ENCODE data around the gene WBP1.
"Not testable (repeated sequence)": the region's sequence is repeated elsewhere in the genome, so short reads cannot be mapped to it uniquely, and the experiment has no call there.

Gene WBP1

GRCh38 chr2:74458132-74458937 lies at the start of gene WBP1:
WBP1 (plus strand) TSS chr2:74458438; CDS start chr2:74458603, 165 bp downstream.
- peak; percentile 87 to 91 for ATAC-seq

GRCh38 chr2:74413001-74413698 lies 45.1 kb upstream of the WBP1 start:
- ATAC-seq: no peak

DNA sequence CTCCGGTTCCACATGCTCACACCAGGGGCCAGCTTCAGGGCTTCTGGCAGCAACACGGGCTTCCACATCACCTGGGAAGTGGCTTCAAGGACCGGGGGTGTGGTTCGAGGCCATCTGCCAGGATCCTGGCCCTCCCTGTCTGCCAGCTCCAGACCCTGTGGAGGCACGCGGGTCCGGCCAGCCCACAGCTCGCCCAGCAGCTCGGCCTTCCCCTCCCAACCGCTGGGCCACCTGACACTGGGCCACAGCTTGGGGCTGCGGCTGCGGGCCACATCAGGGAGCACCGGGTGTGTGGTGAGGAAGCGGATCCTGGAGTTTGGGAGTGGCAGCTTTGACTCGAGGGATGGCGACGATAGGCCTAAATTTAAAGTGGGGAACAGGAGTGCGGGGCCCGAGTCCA lies 43.8 kb upstream of the WBP1 start:
- no peak for ATAC-seq

- peak; percentile 40 to 44 for ATAC-seq
Measured at GRCh38 chr2:74414881-74415761, 43.1 kb upstream of the WBP1 start.

DNA sequence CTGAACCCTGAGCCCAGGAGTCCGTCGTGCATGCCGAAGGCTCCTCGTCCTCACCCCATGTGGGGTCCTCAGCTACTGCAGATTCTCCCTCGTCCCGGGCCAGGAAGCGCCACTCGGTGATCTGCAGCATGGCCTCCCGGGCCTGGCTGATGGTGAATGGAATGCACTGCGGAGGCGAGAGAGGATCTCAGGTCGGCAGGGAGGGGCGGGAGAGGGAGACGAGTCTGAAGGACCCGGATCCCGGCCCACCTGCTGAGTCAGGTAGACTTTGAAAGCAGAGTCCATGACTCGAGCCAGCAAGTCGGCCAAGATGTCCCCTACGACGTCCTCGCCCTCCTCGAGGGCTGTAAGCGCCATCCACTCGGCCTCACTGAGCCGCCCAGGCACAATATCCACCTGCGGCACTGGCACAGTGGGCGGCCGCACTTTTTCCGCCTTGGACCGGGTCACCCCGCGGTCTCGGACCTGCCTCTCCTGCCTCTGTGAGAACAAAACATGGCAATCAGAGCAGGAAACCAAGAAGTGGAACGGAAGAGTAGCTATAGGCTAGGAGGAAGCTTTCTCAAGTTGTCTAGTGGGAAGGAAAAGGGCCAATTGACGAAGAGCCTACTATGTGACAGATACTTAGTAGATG lies 42.4 kb upstream of the WBP1 start:
- ATAC-seq: no peak

DNA sequence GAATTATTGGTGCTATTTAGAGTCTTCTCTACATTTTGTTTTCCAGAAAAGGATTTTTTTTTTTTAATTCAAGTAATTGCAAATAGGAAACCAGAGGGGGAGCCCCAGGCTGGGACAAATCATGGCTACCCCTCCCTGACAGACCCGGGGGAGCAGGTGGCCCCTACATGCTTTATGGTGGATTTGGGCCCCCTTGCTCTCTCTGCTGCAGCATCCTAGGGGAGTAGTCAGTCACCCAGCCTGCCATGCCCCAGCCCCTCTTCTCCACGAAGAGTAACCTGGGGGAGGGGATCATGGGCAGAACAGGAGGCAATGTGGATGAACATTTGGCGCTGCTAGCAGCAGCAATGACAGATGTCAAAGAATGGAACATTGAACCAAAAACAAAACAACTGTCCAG lies 41.5 kb upstream of the WBP1 start:
- no peak for ATAC-seq

DNA sequence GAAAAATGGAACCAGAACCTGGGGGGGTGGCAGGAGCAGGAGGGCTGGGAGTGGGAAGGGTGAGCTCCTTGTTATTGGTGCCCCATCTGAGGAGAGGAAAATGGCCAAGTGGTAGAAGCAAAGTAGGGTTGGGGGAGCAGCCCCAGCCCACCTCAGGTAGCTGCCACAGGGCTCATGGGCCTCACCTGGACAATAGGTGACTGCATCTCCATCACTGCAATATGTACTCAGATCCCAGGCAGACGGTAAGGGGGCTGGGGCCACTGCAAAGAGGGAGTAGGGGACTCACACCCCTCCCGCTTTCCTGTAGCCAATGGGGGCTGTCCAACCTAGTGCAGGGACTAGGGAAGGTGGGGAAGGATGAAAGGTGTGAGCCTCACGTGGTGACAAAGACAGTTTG lies 41.0 kb upstream of the WBP1 start:
- no peak for ATAC-seq

GRCh38 chr2:74417763-74418162 lies 40.5 kb upstream of the WBP1 start:
- no peak for ATAC-seq

GRCh38 chr2:74418312-74418711 lies 39.9 kb upstream of the WBP1 start:
- no peak for ATAC-seq

DNA sequence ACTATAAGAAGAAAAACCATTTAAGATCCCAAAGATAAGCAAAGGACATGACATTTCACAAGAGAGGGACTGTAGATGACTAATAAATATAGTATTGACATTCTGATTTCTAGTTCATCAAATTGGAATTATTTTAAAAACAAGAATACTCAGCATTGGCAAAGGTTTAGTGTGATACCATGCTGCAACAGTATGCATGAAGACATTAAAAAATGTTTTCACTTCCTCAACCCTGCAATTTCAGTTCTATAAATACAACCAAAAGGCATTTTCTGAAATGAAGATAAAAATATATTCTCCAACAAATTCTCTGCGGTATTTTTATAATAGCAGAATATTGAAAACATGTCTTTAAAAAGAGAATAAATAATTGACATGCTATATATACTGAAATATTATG lies 38.9 kb upstream of the WBP1 start:
- ATAC-seq: no peak

DNA sequence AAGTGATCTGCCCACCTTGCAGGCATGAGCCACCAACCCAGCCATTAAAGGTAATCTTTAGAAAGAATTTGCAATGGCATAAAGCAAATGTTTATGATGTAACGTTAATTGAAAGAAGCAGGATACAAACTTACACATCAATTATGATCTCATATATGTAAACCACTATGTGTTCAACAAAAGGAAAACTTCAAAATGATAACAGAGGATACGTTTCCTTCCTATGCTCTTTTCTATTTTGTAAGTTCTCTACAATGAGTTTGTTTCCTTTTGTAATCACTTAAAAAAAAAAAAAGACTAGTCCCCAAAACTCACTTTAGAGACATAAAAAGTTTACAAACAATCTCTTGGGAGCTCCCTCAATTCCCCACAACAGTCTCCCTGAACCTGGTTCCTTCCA lies 38.2 kb upstream of the WBP1 start:
- ATAC-seq: no peak

GRCh38 chr2:74420443-74421103 lies 37.7 kb upstream of the WBP1 start:
- ATAC-seq: not testable (repeated sequence)

DNA sequence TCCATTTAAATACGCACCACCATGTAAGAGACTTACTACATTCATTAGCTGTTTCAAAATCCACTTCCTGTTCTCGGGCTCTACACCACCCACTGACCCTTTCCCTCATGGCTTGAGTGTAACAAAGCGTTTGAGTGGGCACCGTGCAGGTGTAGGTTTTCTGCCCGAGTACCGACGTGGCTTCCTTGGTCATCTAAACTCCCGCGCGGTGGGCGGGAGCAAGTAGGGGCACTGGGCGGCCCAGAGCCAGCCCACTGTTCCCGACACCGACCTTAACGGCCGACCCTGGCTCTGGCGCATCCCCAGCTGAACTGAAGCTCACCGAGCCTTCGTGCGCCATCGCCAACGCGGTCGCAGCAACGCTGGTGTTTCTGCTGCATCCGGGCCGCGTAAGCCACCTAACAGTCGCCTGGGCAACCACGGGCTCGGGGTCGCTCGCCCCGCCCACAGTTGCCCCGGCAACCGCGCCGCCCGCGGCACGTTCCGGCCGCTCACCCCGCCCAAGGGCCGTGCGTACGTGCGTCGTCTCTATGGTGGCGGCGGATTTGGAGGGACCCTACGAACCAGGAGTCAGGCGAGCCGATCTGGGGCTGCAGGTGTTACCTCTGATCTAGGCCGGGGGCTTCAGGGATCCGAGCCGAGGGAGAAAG lies 36.9 kb upstream of the WBP1 start, which contains the start of the genes C2orf81 and WDR54:
C2orf81 (minus strand) TSS at position 399 of the 650 bp plus-strand sequence; CDS start at position 340, 59 bp downstream.
WDR54 (plus strand) TSS at position 510 of the 650 bp plus-strand sequence. CDS start 424 bp downstream, outside the sequence.
- ATAC-seq: peak; percentile 97

- no peak for ATAC-seq
Measured at GRCh38 chr2:74423231-74424095, 34.8 kb upstream of the WBP1 start.

- ATAC-seq: no peak
Measured at GRCh38 chr2:74424139-74424992, 33.9 kb upstream of the WBP1 start.

- ATAC-seq: no peak
Measured at GRCh38 chr2:74424995-74425406, 33.2 kb upstream of the WBP1 start.

GRCh38 chr2:74425523-74425922 lies 32.7 kb upstream of the WBP1 start:
- ATAC-seq: no peak

- no peak for ATAC-seq
Measured at GRCh38 chr2:74426181-74426758, 32.0 kb upstream of the WBP1 start.

DNA sequence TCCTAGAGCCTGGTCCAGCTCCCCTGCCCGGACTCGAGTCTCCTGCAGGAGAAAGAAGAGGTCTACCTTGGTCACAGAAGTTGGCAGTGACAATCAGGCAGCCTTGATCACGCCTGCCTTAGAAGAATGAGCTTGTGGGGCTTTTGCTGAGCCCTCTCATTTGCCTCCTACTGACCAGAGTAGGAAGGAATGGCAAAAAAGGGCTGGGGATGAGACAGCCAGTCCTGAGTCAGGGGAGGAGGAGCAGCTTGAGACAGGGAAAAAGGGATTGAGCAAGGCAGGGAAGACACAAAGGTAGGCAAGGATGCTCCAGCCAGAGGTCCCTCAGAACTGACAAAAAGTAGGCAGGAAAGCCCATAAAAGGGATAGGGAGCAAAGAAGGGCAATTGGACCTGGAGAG lies 30.7 kb upstream of the WBP1 start:
- no peak for ATAC-seq
